GM19324 (cell line): ENCODE data around the gene ZBED5.

Source experiments
- ATAC-seq: cut with Tn5 transposase; IDR thresholded peaks from one replicate; pipeline ENCODE4 v1.9.1; 2021; ENCODE audit warnings: mild to moderate bottlenecking, moderate library complexity; ENCODE audit not compliant: unreplicated experiment, low FRiP score

The ZBED5 gene

GRCh38 chr11:10881892-10882291 lies 24.0 kb upstream of the ZBED5 start:
- no peak for ATAC-seq

GRCh38 chr11:10878408-10879214 lies 20.8 kb upstream of the ZBED5 start:
- no peak for ATAC-seq

GRCh38 chr11:10876158-10876557 lies 18.3 kb upstream of the ZBED5 start:
- no peak for ATAC-seq

- no peak for ATAC-seq
Measured at GRCh38 chr11:10875430-10876021, 17.7 kb upstream of the ZBED5 start.

- no peak for ATAC-seq
Measured at GRCh38 chr11:10872097-10872496, 14.2 kb upstream of the ZBED5 start.

- no peak for ATAC-seq
Measured at GRCh38 chr11:10868352-10868751, 10.5 kb upstream of the ZBED5 start.

DNA sequence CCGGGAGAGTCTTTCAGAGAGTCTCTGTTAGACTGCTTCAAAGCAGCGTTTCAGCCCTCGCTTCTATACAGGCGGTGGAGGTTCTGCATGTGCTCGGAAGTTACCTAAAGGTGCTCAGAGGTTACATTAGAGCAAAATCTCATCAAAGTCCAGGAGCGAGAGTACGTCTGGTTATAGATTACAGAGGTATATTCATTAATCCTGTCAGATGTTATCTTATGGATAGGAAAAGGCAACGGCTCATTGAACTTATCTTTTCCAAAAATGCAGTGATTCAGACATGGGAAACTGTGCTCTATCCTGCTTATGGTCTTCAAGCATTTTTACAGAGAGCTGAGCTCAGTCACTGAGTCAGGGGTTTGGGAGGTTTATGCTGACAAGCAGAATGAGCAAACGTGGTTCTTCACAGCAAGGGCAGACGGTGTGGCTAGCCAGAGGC lies 9.1 kb upstream of the ZBED5 start:
- ATAC-seq, result no peak

DNA sequence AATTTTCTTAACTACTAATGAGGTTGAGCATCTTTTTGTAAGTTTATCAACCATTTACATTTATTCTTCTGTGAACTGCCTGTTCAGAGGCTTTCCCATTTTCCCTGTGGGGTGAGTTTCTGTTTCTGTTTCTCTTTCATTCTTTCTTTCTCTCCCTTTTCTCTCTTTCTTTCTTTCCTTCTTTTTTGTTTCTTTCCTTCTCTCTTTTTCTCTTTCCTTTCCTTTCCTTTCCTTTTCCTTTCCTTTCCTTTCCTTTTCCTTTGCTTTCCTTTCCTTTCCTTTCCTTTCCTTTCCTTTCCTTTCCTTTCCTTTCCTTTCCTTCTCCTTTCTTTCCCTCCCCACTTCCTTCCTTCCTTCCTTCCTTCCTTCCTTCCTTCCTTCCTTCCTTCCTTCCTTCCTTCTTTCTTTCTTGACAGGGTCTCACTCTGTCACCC lies 8.0 kb upstream of the ZBED5 start:
- no peak for ATAC-seq

GRCh38 chr11:10864688-10865087 lies 6.8 kb upstream of the ZBED5 start:
- no peak for ATAC-seq

DNA sequence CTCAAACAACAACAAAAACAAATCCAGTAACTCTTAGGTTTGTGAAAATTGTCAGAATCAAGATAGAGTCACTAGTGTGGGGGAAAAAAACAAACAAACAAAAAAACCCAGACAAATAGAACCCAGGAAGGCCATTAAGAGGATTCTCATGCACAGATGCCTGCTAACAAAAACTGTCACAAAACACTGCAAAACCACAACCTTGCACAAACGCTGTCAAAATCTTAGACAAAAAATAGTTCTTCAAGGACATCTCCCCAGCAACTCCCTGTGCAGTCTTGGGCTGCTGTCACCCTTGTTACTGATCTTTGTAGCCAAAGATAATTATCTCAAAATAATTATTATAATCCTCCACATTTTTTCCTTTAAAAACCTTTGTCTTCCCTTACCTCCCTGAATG lies 4.6 kb upstream of the ZBED5 start:
- no peak for ATAC-seq

DNA sequence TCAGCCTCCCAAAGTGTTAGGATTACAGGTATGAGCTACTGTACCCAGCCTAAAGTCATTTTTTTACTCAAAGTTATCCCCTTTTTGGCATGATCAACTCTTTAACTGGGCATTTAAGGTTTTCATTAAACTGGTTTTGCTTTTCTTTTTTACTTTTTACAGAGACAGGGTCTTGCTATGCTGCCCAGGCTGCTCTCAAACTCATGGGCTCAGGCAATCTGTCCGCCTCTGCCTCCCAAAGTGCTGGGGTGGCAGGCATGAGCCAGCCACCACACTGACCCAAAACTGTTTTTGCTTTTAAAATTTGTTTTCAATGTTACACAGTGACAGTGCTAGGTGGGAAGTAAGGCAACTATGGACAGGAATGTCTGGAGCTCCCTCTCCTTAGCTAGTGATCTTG lies 3.9 kb upstream of the ZBED5 start:
- ATAC-seq, result no peak

- ATAC-seq, result no peak
Measured at GRCh38 chr11:10861047-10861446, 3.2 kb upstream of the ZBED5 start.

DNA sequence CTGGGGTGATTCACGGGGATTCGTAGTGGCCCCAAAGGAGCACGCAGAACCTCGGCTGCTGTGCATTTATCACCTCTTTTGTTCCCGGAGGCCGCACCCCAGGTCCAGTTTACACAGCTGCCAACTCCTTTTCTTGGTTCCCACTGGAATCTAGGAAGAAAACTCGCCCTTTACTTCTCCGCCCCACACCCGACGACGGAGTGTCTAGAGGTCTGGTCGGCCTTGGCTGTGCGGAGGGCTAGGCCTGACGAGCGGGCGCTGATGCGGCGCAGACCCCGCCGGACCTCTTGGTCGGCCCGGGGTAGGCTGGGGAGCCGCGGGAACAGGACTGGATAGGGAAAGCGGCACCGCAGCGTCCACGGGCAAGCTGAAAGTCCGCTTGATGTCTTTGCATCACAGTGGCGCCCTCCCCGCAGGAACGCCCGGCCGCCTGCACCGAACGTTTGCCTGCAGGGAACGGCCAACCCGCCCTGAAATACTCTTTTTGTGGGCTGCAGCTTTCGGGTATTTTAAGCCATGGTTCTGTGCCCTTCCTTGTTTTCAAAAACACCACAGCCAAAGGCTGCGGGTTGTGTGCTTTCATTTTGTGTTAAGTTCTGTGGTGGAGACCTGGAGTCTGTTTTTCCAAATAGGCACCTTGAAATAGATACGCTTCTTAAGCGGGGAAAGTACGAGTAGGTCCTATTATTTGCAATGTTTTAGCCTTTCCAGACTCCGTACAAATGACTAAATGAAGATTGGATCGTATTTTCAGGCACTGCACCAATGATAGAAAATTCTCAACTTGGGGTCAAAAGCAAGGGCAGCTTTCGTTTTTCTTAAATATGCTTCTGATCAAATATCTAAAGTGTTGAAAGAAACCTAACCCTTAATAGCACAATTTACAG lies 829 bp upstream of the ZBED5 start:
- peak; percentile 26 for ATAC-seq

DNA sequence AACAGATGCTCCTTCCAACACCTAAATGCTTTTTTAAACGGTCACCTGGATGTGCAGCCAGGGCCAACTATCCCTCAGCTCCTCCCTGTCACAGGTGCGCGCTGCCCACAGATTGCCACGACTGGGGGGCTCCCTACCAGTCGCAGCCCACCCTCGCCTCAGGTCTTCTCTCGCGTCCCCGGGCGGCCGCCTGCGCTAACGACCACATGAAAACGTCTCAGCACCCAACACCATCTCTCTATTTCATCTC lies 469 bp downstream of the ZBED5 start:
- ATAC-seq, result peak; percentile 23

- no peak for ATAC-seq
Measured at GRCh38 chr11:10856689-10857458, 979 bp downstream of the ZBED5 start.

DNA sequence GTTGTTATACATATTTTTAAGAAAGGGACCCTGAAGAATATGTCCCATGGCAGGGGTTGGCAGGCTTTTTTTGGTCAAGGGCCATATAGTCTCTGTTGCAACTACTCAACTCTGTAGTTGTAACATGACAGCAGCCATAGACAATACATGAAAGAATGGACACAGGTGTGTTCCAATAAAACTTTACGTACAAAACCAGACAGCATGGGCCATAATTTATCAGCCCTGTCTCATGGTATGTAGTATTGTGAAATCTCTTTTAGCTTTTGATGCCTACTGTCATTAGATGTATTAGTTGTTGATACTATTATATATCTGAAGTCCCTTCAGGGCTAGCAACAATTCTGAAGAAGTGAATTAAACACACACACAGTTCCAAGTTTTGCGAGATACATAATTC lies 2.6 kb downstream of the ZBED5 start:
- no peak for ATAC-seq

DNA sequence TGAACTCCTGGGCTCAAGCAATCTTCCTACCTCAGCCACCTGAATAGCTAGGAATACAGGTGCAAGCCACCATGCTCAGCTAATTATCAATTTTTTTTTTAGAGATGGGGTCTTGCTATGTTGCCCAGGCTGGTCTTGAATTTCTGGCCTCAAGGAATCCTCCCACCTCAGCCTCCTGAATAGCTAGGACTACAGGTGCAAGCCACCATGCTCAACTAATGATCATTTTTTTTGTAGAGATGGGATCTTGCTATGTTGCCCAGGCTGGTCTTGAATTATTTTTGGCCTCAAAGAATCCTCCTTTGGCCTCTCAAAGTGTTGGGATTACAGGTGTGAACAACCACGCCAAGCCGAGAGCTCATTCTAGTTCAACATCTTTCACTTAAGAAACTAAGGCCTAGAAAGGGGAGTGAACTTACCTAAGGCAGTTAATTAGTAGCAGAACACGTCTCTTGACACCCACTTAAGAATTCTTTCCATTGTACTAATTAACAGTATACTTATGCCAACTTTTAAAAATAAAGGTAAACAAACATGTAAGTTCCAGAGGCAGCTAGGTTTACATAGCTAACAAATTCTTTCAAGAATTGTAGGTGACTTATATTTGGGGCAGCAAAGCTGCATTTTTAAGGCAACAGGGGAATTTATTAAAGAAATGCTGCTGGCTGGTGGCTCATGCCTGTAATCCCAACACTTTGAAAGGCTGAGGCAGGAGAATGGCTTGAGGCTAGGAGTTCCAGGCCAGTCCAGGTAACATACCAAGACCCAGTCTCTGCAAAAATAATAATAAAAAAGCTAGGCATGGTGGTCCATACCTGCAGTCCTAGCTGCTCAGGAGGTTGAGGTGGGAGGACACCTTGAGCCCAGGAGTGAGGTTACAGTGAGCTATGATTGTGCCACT lies 9.6 kb downstream of the ZBED5 start:
- ATAC-seq, result no peak

DNA sequence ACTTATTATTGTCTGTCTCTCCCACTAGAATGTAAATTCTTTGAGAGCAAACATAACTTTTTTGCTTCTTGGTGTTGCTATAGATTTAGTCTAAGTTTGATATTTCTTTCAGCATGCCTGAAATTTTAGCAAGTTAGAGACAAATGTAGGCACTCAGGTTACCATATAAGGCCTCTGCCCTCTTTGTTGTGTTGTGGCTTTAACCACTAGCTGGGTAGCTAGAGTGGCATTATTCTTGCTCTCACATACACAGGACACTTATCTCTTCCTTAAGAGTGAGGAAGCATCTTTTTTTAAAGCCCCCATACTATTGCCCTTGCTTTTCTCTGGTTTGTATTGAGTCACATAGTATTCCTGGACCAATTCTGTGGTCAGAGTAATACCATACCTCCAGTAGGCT lies 11.2 kb downstream of the ZBED5 start:
- ATAC-seq, result no peak

- no peak for ATAC-seq
Measured at GRCh38 chr11:10845589-10845988, 12.3 kb downstream of the ZBED5 start.

DNA sequence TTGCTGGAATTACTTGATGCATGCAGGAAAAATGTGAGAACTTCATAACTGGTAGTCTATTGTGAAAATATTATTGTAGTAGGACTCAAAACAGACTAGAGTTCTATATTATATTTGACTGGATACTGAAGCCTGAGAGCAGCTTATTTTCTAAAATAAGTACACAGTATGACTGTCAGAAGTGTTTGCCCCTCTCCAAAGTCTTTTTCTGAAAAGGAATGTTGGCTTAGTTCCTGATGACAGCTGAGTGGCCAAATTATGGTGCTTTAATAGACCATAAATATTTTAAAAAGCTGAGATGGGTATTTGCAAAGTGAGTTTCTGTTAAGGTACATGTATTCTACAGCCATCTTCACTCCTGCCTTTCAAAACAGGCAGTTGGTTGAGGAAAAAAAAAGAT lies 13.1 kb downstream of the ZBED5 start:
- no peak for ATAC-seq
